Left forelimb (tissue), 1 donor: ENCODE results near the gene RRAGD.
A peak's percentile ranks its signal among the peaks of the same experiment; 100 is the strongest.

Experiments used
- DNase-seq: peaks from one replicate; pipeline ENCODE4 v3.0.0-alpha.2; 2018; ENCODE audit warnings: low spot score

Gene RRAGD, protein sequence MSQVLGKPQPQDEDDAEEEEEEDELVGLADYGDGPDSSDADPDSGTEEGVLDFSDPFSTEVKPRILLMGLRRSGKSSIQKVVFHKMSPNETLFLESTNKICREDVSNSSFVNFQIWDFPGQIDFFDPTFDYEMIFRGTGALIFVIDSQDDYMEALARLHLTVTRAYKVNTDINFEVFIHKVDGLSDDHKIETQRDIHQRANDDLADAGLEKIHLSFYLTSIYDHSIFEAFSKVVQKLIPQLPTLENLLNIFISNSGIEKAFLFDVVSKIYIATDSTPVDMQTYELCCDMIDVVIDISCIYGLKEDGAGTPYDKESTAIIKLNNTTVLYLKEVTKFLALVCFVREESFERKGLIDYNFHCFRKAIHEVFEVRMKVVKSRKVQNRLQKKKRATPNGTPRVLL

DNA sequence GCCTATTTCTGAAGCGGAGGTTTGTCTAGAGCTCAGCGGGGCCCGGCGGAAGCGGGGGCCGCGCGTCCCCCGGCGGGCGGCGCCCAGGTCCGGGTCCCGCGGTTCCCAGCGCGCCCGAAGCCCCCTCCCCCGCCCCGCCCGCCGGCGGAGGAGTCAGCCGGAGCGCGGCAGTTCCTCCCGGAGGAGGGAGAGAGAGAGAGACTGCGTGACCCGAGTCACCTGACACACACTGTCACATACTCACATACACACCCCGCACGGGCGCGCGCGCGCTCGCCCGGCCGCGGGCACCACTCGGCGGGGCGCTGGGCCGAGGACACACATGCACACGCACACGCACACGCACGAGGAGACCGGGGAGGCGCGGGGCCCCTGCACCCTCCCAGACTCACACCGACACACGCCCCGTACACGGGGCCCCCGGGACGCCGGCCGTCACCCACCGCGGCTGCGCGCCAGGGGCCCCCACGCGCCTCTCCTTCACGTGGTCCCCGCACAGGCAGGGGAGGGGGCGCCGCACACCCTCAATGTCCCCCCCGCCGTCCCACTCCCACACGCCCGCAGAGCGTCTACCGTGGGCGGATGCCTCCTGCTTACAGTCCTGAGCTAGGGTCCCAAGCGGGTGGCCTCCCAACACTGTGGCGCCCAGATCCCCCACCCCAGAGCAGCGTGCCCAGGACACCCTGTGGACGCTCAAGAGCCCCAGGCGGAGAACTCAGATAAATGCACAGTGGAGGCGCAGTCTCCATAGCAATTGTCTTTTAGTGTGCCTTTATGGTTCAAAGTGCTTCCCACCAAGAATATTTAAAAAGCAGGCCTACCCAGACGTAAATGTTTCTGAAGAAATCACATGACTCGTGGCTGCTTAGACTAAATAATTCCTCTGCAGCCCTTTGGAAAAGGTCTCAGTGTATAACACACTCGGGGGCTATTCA is at the start of gene RRAGD:
TSS of gene RRAGD (minus strand) at position 203 of the 935 bp plus-strand sequence. CDS start 280 bp downstream, outside the sequence.
- peak; percentile 76 for DNase-seq

DNA sequence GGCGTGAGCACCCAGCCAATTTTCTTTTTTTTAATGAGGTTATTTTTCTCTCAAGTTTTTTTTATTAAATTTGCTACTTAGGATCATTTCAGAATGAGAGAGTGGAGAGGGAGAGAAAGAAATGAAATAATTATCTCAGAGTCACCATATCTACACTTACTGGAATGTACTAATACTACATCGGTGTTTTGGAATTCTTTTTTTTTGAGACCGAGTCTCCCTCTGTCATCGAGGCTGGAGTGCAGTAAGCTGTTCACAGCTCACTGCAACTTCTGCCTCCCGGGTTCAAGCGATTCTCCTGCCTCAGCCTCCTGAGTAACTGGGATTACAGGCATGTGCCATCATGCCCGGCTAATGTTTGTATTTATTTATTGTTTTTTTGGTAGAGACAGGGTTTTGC is 48.6 kb upstream of the RRAGD start:
- DNase-seq: no peak

DNA sequence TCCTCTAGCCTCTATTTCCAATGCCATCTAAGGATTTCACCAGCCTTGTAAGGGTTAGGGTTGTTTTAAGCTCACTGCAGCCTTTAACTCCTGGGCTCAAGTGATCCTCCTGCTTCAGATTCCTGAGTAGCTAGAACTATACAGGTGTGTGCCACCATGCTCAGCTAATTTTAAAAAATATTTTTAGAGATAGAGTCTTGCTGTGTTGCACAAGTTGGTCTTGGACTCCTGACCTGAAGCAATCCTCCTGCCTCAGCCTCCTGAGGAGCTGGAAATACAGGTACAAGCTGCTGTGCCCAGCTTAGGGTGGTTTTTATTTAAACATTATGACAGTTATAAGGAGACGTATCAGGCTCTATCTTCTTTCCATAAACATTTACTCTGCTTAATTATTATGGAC is 47.4 kb upstream of the RRAGD start:
- DNase-seq: no peak

DNA sequence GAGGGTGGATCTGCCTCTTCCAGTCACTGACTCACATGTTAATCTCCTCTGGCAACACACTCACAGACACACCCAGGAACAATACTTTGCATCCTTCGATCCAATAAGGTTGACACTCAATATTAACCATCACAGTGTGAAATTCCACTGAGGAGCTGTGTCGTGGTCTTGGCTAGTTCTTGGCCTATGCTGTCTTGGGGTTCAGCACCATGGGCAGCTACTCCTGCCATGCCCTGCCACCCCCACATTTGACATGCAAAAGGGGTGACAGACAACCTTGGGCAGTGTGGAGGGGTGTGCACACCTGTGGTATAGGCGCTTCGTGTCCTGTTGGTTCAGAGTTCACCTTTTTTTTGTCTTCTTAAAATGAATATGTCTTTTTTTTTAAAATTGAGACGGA is 46.6 kb upstream of the RRAGD start:
- no peak for DNase-seq

DNA sequence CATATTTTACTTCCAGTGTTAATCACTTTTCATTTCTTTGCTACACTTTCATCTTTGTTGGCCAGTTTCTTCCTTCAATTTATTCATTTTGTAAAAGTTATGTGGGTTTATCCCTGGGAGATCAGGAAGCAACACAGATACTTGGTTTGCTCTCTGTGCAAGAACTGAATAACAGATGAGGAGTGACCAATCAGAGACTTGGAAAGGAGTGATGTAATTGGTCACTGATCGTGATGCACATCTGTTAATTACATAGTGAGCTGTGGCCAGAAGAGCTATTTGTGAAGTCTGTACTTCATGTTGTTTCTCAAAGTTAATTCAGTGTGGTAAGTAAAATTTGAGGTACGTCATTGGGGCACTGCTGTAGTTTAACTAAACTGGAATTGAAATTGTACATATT is 42.2 kb upstream of the RRAGD start:
- no peak for DNase-seq

DNA sequence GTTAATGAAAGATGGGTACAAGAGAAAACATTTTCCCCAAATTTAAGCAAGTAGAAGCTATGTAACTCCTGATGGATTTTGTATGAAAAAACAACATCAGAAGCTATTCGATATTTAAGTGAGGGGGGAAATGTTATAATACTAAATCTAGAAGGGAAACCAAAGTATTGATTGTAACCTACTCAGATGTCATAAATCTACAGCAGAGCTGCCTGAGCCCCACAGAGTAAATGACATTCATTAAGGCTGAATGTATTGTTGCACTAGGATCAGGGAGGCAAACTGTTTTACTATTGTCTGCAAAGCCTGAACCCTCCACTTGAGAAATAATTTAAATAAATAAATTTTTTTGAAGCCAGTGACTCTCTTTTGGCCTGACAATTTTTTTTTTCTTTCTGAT is 40.2 kb upstream of the RRAGD start:
- DNase-seq: no peak

DNA sequence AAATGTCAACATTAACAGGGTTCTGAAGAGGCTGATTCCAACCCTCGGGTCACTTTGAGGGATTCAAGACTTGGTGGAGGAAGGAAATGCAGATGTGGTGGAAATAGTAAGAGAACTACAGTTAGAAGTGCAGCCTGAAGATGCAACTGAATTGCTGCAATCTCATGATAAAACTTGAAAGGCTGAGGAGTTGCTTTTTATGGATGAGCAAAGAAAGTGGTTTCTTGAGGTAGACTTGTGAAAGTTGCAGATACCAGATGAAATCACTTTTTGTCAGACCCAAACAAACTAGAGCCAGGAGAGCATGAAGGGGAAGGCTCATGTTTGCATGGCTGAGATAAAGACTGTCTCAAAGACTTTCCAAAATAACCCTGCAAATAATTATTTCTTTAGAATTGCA is 37.1 kb upstream of the RRAGD start:
- DNase-seq: no peak

DNA sequence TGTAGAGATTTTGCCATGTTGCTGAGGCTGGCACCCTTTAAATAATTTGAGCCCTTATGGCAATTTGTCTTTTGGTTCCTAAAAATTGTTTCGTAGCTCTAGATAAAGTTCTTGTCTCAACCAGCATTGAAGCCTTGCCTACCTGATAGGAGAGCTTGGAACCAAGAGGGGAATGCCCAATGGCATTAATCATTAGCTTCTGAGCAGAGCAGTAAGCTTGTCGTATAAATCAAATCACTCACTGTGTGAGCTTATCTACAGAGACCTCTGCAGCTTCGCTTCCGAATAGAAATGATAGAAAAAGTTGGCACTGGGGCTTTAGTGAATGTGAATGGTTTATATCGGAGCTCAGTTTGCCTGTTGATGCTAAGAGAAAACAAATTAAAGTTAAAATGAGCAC is 31.6 kb upstream of the RRAGD start:
- no peak for DNase-seq

DNA sequence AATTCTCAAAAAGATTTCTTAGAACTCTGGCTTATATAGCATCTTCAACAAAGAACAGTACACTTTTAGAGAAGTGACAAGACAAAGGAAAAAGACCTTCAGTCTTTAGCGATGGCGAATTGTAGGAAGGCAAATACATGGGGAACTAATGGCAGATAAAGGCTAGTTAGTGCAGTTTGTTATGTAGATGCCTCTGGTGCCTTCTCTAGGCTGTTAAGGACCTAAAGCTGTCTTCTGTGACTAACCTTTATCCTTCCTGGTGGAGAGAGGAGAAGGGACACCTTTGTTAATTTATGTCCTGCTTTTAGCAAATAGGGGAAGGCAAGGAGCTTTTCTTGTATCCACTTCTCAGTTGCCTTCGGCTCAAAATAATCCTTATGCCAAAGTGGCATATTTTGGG is 28.1 kb upstream of the RRAGD start:
- DNase-seq: no peak

DNA sequence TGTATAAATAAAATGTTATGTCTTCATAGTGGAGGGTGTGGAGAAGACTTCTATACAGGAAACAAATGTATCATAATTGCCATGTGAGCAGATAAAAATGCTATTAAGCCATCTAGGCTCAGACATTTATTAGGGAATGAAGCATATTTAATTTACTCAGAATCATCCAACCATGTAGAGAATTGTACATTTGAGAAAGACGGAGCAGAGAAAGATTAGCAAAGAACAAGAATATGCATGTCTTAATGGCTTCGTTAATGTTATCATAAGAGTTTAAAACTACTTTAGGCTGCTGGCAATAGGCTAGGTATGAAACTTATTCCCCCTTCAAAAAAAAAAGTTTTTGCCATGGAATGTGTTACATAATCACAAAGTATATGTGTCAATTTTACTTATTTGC is 26.9 kb upstream of the RRAGD start:
- no peak for DNase-seq

DNA sequence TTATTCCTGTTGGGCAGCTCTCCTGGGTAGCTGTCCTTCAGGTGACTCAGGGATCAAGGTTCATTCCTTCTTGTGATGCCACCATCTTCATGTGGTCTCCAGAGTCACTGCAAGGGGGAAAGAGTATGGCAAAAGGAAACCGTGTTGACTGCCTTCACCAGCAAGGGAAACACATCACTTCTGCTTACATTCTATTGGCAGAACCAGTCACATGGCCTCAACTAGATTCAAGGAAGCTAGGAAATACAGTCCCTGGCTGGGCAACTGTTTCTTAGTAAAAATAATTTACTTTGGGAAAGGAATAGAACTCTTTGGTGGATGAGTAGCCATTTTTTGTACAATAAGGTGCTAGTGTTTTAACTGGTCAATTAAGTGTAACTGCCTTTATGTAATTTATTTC is 26.2 kb upstream of the RRAGD start:
- DNase-seq: no peak

DNA sequence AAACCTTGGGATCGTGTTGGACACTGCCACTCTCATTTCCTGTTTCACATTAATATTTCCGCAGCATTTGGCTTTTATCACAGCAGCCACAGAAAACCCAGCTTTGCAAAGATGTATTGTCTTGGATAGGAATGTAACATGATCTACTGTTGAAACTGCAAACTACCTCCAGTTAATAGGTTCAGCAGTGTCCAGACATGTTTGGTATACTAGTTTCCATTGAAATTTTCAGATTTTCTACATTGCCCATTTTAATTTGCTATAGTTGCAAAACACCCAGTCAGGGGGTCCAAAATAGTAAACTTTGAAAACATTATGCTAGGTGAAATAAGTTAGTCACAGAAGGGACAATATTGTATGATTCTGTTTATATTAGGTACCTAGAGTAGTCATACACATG is 24.2 kb upstream of the RRAGD start:
- DNase-seq: no peak

DNA sequence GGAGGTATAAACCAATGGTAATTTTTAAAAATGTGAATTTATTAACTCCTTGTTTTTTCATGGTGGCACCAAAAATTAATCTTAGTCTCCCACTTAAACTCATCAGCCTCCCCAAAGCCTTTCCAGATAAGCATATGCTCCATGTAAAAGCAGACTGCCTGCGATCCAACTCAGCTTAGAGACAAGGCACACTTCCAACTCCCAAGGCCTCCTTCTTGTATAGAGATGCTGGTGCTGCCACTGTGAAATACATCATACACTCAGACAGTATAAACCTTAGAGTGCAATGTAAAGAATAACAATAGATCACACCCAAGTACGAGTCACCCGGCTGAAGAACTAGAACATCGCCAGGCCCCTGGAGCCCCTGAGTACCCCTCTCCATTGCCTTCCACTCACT is 22.9 kb upstream of the RRAGD start:
- no peak for DNase-seq

DNA sequence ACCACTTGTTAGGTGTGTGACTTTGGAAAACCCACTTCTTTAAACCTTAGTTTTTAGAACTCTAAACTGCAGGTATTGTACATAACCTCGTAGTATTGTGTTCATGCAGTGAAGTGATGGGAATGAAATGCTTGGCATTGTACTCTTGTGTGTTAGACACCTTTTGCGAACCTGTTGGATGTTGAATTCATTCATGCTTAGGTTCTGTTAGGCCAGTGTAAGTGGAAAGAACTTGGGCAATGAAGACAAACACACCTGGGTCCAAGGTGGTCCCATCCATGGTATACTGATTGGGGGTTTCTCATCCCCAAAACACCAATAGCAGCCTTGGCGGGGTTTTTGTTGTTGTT is 22.1 kb upstream of the RRAGD start:
- DNase-seq: no peak

DNA sequence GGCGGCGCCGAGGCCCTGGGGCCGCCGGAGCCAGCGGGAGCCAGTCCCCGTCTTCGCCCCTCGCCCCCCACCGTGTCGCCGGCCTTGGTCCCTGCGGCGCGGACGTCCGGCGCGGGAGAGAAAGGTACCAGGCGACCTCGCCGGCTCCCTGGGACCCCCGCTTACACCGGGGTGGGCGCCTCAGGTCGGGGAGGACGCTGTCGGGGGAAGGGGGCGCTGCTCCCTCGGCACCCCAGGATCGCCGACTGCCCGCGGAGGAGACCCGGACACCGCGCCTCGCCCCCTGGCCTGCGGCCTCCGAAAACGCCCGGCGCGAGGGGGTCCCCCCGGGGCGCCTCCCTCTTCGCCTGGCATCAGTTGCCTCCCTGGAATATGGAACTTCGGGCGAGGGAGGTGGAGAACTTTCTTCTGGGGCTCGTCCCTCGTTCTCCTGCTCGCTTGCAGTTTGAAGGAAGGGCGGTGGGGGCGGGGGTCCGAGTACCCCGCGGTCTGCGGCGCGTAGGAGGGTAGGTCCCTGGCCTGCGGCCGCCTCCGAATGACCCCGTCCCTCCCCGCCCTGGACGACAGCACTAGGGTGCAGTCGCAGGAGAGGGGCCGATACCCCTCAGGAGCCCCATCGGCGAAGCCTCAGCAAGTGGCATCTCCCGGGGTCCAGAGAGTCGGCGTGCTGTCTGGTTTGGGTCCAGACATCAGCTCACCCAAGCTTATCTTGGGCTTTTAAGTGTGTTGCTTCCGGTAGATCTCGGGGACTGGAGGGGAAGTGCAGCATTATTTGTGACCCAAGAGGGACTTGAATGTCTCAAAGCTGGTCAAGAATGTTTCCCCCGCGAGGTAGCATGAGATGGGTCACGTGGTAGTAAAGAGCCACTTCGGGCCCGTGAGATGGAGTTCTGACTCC is 21.4 kb upstream of the RRAGD start:
- peak; percentile 70 for DNase-seq

DNA sequence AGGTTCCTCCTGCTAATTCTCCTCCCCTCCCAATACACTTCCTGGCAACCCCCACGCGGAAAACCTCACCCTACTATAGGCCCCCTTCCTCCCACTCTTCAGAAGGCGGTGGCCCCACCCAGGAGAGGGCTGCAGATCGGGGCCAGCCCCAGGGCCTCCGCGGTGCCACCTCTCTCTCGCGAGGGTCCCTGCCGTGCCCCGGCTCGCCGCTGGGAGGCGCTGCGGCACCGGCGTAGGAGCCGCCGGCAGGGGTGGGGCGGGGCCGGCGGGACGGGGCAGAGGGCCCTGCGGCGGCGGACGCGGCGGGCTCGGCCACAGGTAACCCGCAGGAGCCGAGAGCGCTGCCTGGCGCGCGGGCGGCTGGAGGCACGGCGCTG is 20.8 kb upstream of the RRAGD start, which contains the start of gene ANKRD6:
TSS of gene ANKRD6 (plus strand) at position 278 of the 377 bp plus-strand sequence. CDS start 133,825 bp downstream, outside the sequence.
- peak; percentile 85 for DNase-seq

DNA sequence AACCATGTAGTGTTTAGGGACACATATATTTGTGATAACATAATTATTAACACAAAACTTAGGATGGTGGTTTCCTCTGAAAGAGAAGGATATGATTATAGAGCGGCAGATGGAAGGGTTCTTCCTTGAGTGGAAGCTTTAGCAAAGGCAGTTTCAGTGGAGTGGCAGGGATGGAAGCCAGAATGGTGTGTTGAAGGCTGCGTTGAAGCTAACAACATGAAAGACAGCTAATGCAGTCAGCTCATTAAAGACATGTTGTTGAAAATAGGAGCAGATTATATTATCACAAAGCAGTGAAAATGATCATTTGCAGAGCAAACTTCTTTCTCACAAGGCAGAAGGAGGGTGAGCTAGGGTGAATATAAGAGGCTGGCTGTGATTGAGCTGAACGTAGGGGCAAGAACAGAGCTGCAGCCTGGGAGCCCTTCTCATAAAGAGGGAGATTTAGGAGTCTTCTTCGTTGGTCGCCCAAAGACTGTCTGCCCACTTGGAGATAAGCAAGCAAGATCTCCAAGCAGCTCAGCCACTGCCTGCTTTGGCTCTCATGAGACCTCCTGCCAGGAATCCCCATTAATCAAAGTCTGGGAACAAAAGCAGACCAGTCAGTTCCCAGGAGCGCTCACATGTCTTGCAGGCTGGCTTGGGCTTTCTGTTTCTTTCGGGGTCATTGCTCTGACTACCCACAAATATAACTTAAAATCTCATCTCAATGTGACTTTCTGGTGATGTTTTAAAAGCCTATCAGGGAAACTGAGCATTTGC is 18.3 kb upstream of the RRAGD start:
- no peak for DNase-seq

DNA sequence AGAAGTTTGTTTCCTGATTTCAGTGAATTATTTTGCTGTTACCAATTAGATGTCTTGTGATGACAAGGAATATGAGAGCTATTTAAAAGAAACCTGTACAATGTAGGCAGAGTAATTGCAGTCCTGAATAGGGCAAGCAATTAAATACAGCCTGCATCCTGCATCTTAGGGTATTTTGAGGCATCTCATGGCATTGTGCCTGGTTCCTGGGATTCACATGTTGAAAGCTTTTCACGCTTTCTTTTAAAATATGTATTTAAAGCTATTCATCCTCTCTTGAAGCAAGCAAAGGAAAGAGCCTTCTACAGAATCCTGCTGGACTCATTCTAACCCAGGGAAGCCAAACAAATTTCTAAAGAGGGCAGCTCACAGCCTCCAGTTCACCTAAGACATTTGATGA is 4.7 kb upstream of the RRAGD start:
- no peak for DNase-seq

DNA sequence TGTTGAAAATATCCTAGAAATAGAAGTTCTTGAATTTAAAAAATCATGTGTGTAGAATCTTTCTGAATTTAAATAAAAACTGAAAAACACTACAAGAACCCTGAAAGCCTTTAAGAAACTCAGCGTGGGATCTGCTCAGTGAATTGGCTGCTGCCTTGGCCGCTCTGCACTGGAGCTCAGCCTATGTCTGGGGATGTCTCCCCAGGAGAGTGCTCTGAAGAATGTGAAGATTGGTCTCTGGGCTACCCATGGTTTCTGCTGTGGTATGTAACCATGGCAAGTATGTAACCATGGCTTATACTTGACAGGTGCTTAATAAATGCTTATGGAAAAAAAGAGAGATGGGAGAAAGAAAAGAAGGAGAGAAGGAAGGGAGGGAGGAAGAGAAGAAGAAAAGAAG is 3.1 kb upstream of the RRAGD start:
- DNase-seq: no peak

DNA sequence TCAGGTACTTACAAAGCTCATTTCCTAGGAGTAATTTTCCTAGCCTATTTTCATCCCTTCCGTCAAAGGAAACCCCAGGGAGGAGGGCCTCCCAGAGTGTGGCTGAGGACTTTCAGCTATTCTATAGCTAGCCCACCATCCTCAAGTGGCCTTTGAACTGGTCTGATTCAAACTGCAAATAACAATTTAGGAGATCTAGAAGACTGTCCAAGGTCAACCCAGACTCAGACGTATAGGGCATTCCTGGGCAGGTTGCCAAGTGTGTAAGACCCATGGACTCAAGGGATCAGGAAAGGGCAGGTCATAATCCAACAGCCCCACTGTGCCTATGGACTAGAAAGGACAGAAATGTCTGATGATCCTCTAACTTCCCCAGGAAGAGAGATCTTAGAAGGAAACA is 2.1 kb upstream of the RRAGD start:
- DNase-seq: no peak

DNA sequence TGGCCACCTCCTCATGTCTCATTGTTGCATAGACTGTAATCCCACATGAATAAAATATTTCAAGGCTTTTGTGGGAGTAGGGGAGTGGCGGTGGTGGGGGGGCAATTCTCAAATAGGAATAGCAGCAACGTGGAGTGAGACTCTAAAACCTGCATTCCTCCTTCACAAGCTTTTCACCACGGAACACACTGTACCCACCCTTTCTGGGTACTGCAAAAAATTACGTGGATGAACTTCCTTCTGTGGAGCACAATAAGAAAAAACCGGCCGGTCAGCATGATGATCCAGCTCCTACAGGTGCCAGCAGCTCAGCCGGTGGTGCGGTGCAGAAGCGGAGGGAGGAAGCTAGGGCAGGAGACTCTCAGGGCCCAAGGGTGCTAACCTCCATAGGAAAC is 930 bp upstream of the RRAGD start:
- no peak for DNase-seq
